Gastroesophageal sphincter (tissue), 3 donors: ENCODE data around the gene C1QTNF8.

Experiments used
- EP300 ChIP-seq: sonication (generic); formaldehyde crosslinking; IDR thresholded peaks from one replicate; pipeline ENCODE4 v1.6.1; 2017; ENCODE audit warnings: antibody characterized with exemption, mild to moderate bottlenecking
- POLR2A ChIP-seq, 2 donors: fragments of 450-650 bp; IDR thresholded peaks; one replicate each; pipeline ENCODE4 v1.6.1; 2017; ENCODE audit warnings: antibody characterized with exemption in 2 of 2, mild to moderate bottlenecking in 2 of 2, moderate library complexity in 1 of 2
- POLR2AphosphoS5 ChIP-seq: sonication (generic); formaldehyde crosslinking; IDR thresholded peaks from one replicate; pipeline ENCODE4 v1.6.1; 2017; ENCODE audit warnings: antibody characterized with exemption
- TF ChIP-seq, protein P1 (sequence below), 4 experiments: fragments of 200-600 bp in 2 of 4; fragments of 450-650 bp in 2 of 4; sonication (generic) in 1 of 4; IDR thresholded peaks; one replicate each; pipeline ENCODE4 v1.5.1; 2017 to 2019; ENCODE audit warnings: antibody characterized with exemption in 4 of 4, mild to moderate bottlenecking in 2 of 4, moderate library complexity in 2 of 4

DNA sequence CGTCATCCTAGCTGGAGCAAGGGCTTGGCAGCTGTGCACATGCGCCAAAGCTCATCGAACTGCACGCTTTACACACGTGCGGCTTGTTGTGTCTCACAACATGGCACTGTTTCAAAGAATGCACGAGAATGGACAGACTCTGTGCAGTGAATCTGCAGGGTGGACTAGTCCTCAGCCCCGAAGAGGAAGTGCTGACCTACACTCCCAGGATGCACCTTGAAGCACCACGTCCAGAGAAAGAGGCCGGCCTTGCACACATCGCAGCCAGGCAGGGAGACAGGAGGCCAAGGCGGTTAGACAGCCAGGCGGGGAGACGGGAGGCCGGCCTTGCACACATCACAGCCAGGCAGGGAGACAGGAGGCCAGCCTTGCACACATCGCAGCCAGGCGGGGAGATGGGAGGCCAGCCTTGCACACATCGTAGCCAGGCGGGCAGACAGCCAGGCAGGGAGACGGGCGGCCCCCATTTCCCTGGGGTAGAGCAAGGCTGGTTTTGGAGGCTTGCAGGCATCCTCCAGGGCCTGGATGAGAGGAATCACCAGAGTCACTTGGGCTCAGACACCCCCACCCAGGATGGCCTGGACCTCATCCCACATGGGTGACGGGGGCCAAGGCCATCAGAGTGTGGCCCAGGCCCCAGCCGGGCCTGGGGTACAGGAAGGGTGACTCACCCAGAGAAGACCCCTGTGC lies 47.9 kb upstream of the C1QTNF8 start:
- no peak for TF ChIP-seq POLR2AphosphoS5
- TF ChIP-seq, protein P1, sequence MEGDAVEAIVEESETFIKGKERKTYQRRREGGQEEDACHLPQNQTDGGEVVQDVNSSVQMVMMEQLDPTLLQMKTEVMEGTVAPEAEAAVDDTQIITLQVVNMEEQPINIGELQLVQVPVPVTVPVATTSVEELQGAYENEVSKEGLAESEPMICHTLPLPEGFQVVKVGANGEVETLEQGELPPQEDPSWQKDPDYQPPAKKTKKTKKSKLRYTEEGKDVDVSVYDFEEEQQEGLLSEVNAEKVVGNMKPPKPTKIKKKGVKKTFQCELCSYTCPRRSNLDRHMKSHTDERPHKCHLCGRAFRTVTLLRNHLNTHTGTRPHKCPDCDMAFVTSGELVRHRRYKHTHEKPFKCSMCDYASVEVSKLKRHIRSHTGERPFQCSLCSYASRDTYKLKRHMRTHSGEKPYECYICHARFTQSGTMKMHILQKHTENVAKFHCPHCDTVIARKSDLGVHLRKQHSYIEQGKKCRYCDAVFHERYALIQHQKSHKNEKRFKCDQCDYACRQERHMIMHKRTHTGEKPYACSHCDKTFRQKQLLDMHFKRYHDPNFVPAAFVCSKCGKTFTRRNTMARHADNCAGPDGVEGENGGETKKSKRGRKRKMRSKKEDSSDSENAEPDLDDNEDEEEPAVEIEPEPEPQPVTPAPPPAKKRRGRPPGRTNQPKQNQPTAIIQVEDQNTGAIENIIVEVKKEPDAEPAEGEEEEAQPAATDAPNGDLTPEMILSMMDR (IDR thresholded peaks at IDR 0.05), result no peak
- TF ChIP-seq POLR2A (IDR thresholded peaks at IDR 0.05), result no peak
- TF ChIP-seq EP300, result no peak
